ENCODE results near the gene RAD23B.
"Not testable (repeated sequence)": the region's sequence is repeated elsewhere in the genome, so short reads cannot be mapped to it uniquely, and the experiment has no call there.

Gene RAD23B

DNA sequence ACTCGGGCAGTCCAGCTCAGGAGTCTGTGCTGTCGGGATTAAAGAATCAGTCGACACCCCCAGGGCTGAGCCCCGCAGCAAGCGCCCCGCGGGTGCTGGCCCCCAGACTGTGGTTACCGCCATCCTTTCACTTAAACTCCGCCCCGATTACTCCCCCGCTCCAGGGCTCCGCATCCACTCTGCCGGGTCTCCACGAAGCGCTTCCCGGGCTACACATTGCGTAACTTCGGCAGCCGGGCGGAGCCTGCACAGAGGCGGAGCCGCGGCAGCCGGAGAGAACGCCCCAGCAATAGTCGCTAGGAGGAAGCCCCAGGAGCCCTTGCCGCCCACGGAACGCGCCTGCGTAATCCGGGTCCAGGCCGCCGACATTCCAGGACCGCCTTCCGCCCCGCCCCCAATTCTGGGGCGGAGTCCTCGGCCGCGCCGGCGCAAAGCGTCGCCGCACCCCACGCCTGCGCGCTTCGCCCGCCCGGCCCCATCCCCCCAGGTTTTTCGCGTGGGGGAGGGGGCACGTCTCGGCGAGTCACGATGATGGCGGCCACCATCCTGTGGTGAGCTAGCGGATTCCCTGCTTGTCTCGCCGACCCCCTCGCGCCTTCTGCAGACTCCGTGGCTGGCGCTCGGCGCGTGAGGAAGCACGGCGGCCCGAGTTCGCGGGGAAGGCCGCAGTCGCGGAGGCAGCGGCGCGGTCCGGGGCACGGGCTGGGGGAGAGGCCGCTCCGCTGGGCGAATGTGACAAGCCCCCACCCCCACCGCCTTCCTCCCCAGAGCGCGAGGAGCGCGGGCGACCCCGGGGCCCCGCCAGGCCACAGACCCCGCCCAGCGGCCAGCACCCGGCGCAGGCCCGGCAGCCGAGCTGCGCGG is at the start of gene RAD23B:
TSS of gene RAD23B (plus strand) at position 521 of the 864 bp plus-strand sequence. CDS start 351 bp downstream, outside the sequence.
- DNase-seq: peak; percentile 97

DNA sequence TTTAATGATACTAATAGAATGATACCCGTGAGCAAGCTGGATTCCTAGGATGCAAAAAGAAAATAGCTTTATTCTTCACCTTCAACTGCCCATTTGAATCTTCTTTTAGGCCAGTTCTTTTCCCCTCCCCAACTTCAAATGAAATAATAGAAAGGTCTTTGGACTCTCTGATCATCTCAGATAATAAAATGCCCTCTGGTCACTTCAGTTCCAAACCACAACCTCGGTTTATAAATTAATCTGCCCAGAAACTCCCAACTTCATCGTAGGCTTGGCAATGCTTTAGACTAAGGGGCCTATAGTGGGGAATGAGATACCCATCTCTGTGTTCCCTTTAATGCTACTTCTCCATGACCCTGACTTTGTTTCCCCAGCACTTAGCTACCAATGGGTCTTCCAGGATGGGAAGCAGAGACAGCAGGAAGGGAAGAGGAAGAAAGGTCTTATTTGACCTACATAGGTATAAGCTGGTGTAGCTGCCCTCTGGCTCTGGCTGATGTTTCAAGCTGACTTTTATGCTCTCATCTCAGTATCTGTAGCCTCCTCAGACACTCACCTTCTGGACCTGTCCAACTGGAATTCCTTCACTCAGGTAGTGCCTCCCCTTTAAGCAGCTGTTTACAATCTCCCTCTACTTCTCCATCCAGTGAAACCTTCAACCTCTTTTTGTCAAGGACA is 47.2 kb upstream of the RAD23B start:
- no peak for DNase-seq

DNA sequence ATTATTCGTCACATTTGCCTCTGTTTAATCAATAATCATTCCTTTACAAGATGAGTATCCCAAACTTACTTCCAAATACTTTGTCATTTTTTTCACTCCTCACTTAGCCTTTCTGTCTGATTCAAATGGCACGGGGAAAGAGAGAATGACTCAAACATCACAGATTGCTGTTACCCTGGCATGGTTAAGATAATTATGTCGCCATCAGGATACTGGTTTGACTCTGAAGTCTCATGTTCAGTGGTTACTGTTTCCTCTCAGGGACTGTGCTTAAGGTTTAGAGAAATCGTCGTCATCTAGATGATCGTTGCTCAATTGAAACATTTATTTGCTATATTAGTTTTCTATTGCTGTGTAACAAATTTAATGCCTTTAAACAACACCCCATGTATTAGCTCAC is 45.2 kb upstream of the RAD23B start:
- no peak for DNase-seq

DNA sequence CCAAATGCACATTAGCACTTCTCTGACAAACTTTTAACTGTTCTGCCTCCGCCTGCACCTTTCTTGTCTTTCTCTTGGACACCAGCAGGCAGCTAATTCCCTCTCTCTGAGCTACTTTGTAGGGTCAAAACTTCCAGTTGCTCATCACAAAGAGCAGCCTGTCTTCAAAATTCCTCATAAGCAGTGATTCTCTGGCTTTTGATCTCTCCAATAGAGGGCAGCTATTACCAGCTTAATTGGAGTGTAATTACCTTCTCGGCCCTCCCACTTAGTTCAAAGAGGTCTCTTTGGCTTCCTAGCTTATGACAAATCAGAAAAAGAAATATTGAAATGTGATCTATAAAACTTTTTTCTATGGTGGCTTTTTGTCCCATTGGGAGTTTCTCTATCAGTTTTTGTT is 43.6 kb upstream of the RAD23B start:
- DNase-seq: peak; percentile 22

DNA sequence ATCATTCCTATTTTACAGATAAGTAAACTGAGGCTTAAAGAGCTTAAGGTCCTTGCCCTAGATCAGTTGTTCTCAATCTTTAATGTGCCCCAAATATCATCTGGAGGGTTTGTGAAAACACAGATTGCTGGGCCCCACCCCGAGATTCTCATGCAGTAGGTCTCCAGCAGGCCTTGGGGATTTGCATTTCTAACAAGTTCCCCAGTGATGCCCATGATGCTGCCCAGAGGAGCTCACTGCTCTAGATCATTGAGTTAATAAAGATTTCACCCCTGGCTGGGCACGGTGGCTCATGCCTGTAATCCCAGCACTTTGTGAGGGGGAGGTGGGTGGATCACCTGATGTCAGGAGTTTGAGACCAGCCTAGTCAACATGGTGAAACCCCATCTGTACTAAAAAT is 42.8 kb upstream of the RAD23B start:
- no peak for DNase-seq

DNA sequence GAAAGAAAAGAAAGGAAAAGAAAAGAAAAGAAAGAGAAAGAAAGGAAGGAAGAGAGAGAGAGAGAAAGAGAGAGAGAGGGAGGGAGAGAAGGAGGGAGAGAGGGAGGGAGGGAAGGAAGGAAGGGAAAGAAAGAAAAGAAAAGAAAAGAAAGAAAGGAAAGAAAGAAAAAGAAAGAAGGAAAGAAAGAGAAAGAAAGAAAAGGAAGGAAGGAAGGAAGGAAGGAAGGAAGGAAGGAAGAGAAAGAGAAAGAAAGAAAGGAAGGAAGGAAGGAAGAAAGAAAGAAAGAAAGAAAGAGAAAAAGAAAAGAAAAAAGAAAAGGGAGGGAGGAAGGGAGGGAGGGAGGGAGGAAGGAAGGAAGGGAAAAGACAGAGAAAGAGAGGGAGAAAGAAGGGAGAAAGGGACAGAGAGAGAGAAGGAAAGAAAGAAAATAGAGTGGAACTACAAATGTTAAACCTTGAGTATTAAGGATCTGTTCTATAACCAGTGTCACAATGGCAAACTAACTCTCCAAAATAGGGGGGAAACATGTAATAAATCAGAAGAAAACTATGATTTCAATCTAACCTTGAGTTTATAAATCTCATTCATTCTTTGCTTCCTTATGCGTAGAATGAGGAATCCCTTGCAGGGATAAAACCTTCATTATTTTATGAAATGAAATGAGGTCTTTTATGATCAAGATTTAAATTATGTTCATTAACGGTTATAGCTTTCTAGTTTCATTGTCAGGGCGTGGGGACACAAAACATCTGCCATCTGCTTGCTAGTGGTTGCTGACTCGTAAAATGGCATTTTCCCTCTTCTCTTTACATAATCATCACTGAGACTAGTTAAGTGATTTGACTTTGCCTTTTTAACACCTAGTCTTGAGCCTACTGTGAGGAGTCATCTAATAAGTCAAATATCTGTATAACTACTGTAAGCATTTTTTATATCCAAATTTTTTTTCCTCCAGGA is 40.7 kb upstream of the RAD23B start:
- no peak for DNase-seq

DNA sequence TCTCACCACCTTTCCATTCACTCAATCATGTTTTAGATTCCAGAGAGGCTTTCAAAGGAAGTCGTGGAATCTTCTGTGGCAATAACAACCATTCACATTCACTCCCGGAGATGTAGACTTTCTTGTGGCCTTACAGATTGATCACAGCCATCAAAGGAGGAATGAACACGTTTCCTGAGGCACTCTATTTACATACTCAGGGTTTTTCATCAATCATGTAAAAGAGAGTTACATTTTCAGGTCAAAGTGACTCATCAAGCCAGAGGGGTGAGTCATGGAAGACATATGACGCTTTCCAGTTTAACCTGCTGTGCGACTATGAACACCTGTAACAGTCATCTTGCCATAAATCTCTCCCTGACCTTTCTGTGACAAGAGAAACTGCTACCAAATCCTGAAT is 39.3 kb upstream of the RAD23B start:
- no peak for DNase-seq

DNA sequence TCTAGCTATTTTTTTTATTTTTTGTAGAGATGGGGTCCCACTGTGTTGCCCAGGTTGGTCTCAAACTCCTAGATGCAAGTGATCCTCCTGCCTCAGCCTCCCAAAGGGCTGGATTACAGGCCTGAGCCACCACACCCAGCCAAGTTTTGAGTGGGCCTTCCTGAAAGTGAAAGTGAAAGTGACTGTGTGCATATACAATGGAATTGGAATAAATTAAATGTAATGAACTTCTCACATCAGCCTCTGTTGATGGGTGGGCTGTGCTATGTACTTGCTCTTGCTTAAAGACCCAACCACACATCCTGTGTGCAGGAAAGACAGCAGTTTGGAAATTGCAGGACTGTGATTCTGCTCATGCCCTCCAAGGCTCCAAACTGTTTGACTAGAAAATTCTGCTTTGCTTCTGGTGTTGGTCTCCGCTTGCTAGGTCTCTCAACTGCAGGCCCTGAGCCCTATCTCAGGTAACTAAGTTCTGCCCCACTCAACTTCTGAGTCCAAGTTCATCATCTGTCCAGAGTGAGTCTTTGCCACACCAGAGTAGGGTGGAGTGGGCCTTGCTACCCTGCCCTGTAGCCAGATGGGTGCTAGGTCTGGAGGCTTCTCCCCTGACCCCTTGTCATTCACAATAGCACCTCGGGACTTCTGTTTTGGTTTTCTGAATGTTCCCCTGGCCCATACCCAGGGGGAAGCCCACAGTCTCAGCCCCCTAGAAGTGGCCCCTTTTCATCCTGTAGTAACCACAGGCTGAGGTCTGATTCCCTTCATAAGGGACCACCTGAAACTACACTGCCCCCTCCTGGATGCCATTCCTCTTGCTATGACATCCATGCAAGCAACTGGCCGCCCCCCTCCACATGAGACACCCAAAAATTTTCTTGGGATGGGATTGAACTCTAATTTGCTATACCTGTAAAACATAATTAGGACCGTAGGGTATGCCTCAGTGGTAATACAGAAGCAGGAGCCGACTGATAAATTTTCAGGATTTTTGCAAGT is 36.5 kb upstream of the RAD23B start:
- no peak for DNase-seq

DNA sequence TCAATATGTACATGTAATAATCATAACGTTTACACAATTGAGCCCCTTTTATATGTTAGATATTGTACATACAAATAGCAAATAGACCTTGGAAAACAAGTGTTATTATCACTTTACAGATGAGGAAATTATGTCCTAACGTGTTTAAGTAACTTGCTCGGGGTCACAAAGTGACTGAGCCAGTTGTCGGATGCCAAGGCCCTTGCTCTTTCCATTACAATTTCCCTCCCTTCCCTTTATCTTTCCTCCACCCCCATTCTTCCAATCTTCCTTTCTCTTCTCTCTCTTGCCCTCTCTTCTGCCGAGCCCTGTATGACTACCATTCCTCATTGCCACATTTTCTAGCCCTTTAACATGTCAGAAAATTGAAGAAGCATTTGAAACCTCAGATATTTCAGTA is 34.4 kb upstream of the RAD23B start:
- DNase-seq: no peak

DNA sequence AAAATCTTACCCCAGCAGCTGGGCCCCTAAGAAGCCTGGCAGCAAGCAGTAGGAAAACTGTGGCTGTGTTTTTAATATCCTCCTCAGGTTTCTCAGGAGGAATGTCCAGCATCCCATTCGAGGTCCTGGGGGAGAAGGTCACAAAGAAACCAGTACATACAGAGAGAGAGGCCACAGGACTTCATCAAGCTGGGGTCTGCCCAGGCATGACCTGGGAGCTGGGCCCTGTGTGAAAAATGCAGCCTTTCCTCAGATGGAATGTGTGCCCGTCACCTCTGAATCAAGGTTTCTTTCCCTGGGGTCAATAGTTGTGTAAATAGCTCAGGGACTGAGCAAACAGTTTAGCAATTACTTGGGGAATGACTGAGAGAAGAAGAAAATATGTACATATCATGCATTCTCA is 33.9 kb upstream of the RAD23B start:
- DNase-seq: no peak

DNA sequence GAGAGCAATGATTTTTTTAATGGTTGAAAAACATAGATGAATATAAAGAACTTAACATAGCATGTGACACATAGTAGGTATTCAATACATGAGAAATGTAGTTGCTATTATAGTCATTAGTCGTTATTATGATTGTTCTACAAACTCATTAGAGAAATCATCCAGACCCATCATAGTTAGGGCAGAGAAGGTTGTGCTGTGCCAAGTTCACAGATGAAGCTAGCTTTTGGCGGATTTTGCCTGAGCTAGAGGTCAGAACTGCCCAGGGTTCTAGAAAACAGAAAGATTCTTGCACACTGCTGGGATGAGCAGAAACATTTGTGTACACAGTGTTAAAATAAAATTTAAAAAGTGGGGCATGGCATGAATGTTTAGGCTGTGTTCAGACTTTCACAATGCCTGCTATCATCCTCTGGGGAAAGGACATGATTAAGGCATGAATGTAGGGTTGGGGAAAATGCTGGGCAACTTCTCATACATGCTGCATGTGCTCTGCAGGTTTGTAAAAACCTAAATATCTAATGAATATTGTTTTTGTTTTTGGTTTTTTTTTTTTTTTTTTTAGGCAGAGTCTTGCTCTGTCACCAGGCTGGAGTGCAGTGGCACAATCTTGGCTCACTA is 33.3 kb upstream of the RAD23B start:
- no peak for DNase-seq

DNA sequence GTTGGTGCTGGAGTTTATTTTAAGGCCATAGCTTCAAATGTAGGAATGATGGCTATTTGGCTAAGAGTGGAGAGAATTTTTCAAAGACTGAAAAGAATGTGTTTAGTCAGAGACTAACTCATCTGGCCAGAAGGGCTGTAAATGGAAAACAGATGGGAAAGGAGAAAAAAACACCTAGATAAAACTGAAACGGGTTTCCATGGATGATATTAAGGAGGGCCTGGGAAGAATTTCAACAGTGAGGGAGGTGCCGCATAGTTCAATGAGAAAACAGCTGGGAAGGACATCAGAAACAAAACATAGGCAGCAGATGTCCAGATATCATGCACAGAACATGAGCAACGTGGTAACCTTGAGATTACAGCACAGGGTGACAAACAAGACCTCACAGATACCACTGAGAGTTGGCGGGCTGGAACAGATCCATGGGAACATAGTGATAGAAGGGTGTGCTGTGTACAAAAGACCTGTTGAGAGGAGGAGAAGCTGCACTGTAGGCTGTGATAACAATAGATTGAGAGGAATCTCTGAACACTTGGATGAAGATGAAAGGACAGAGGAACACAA is 31.2 kb upstream of the RAD23B start:
- peak; percentile 66 for DNase-seq

DNA sequence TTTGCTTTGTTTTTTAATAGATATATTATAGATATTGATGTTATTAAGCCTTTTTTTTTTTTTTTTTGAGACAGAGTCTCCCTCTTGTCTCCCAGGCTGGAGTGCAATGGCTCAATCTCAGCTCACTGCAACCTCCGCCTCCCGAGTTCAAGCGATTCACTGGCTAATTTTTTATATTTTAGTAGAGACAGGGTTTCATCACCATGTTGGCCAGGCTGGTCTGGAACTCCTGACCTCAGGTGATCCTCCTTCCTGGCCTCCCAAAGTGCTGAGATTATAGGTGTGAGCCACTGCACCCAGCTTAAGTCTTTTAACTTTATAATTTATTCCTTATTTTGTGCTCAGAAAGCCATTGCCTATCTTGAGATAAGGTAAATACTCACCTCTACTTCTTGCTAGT is 24.2 kb upstream of the RAD23B start:
- no peak for DNase-seq

DNA sequence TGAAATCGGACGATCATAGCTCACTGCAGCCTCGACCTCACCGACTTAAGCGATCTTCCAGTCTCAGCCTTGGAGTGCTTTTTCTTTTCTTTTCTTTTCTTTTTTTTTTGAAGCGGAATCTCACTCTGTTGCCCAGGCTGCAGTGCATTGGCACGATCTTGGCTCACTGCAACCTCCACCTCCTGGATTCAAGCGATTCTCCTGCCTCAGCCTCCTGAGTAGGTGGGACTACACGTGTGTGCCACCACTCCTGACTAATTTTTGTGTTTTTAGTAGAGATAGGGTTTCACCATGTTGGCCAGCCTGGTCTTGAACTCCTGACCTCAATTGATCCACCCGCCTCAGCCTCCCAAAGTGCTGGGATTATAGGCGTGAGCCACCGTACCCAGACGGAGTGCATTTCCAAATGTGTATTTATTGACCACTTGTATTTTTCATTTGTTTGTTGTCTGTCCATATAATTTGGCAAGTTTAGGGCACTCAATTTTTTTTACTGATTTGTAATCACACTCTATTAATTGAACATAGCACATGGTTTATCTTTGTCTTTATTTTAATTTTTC is 23.2 kb upstream of the RAD23B start:
- not testable (repeated sequence) for DNase-seq

DNA sequence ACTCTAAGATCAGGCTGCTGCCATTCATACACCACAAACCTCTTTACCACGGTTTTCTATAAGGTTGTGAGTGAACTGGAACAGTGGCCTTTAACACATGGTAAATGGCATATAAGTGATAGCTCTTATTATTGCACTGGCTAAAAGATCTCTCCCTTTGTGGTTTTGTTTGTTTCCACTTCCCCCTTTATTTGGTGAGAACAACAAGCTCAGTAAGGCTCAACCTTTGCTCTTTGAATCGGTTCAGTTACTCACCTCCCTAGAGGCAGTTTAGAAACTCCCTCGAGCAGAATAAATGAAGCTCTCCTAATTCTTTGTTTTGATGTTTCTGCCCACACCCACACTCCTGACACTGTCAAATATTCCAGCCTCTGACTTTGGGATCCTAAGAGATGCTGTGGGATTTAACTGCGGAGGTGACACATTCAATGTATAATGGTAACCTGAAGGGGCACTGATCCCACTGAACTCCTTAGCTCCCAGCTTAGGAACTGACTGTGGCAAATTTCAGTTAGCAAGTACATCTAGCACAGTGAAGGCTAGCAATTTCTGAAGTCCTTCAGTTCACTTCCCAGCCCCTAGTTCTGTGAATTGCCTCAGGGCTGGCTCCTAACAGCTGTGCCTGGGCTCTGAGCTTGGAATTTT is 22.5 kb upstream of the RAD23B start:
- DNase-seq: no peak

DNA sequence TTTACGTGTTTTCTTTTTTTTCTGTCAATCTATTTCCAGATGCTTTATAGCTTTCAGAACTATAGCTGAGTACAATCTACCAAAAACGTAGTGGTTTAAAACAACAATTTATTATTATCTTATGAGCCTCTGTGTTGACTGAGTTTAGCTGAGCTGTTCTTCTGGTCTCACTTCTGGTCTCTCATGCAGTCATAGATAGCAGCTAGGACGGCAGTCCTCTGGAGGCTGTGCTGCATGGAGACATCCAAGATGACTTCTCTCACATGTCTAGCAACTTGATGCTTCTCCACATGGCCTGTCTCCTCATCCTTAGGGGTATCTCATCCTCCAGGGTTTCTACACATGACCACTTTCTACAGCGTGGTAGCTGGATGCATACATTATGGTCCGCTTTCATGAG is 22.0 kb upstream of the RAD23B start:
- DNase-seq: no peak

DNA sequence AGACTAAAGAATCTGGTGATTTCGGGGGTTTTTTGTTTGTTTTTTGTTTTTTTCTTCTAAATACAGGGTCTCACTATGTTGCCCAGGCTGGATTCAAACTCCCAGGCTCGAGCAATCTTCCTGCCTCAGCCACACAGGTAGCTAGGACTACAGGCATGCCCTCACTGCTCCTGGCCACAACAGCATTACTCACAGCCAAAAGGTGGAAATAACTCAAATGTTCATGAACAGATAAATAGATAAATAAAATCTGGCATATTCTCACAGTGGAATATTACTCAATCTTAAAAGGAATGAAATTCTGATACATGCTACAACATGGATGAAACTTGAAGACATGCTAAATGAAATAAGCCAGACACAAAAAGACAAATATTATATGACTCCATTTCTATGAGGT is 19.8 kb upstream of the RAD23B start:
- no peak for DNase-seq

DNA sequence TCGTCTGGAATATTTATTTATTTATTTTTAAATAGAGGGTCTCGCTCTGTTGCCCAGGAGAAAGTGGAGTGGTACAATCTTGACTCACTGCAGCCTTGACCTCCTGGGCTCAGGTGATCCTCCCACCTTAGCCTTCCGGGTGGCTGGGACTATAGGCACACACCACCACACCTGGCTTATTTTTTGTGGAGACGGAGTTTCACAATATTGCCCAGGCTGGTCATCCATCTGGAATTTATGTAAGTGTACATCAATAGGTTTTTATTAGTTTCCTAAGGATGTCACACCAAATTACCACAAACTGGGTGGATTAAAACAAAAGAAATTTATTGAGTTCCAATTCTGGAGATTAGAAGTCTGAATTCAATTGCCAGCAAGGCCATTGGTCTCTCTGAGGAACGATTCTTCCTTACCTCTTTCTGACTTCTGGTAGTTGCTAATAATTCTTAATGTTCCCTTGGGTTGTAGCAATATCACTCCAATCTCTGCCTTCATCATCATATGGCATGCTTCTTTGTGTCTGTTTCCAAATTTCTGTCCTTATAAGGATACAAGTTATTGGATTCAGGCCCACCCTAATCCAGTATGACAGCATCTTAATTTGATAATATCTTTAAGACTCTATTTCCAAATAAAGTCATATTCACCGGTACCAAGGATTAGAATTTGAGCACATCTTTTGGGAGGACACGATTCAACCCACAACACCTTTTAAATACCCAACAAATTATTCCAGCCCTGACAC is 16.3 kb upstream of the RAD23B start:
- no peak for DNase-seq

DNA sequence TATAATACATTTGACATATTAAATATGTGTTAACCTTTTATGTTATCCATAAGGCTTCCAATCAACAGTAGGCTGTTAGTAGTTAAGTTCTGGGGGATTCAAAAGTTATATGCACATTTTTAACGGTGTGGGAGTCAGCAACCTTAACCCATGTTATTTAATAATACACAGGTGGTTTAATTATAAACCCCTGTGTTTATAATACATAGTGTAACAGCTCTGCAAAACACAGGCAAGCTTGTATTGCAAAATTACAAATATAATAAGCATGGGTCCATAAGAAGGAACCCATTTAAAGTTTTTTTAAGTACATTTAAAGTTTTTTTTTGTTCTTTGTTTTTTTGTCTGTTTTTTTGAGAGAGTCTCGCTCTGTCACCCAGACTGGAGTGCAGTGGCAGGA is 14.5 kb upstream of the RAD23B start:
- no peak for DNase-seq

DNA sequence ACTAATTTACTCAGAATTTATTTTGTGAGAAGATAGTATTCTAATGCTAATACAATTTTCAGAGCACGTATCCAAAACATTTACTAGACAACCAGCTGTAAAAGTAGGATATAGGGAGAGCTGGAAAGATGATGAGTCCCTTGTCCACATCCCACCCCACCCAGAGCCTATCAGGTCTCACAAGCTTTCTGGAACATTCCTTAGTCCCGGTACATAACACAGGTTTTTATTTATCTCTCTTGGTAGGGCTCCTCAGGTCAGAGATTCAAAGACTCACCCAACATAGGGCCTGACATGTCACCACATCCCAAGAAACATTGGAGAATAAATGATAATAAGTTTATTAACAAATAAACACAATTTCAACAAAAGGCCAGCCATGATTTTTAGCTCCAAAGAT is 13.8 kb upstream of the RAD23B start:
- DNase-seq: no peak

All from hematopoietic multipotent progenitor cell treated with erythropoietin and hydrocortisone succinate and interleukin-3 and kit ligand, for 8 days (in vitro differentiated cells).